Right atrium auricular region (tissue), 2 donors: Measurements from ENCODE around the gene INPP5A. TPM values are rescaled to one million over a fixed set of nuclear protein-coding genes. Genes with fewer than 3 reads are reported as not detected.

ENCODE experiments used
- DNase-seq: peaks from one replicate; pipeline ENCODE4 v3.0.0-alpha.2; 2019; ENCODE audit warnings: low spot score
- H3K27ac ChIP-seq, 2 donors: fragments of 200-600 bp; sonication (generic); 1 replicate in 1 of 2; 2 replicates in 1 of 2; pipeline ENCODE4 v1.5.1; 2016 to 2019
- H3K27me3 ChIP-seq, 2 donors: fragments of 200-600 bp; sonication (generic); one replicate each; pipeline versions ENCODE4 v1.5.1 to v1.6.0; 2017 to 2019
- H3K36me3 ChIP-seq: fragments of 200-600 bp; sonication (generic); one replicate; pipeline ENCODE4 v1.5.1; 2016
- H3K4me1 ChIP-seq, 2 donors: fragments of 200-600 bp; sonication (generic); one replicate each; pipeline versions ENCODE4 v1.5.1 to v1.6.0; 2017 to 2019
- H3K4me3 ChIP-seq, 2 donors: fragments of 200-600 bp; sonication (generic); 1 replicate in 1 of 2; 2 replicates in 1 of 2; pipeline ENCODE4 v1.5.1; 2017 to 2019; ENCODE audit warnings: mild to moderate bottlenecking in 1 of 2, moderate library complexity in 1 of 2
- H3K9me3 ChIP-seq, 2 donors: fragments of 200-600 bp; sonication (generic); one replicate each; pipeline ENCODE4 v1.5.1; 2019
- total RNA-seq, 2 donors: library from RNA; depleted of rRNA; stranded (reverse); fragments of >200 nt; gene quantifications; one replicate each; pipeline ENCODE4 v1.1.0, GENCODE V29; 2016
- TF ChIP-seq, protein P1 (sequence below), 2 donors: fragments of 200-600 bp; sonication (generic); IDR thresholded peaks; one replicate each; pipeline ENCODE4 v1.5.1; 2019; ENCODE audit warnings: antibody characterized with exemption in 2 of 2

The INPP5A gene
- total RNA-seq, 2 donors from 2014 or later = 116 to 143 TPM

DNA sequence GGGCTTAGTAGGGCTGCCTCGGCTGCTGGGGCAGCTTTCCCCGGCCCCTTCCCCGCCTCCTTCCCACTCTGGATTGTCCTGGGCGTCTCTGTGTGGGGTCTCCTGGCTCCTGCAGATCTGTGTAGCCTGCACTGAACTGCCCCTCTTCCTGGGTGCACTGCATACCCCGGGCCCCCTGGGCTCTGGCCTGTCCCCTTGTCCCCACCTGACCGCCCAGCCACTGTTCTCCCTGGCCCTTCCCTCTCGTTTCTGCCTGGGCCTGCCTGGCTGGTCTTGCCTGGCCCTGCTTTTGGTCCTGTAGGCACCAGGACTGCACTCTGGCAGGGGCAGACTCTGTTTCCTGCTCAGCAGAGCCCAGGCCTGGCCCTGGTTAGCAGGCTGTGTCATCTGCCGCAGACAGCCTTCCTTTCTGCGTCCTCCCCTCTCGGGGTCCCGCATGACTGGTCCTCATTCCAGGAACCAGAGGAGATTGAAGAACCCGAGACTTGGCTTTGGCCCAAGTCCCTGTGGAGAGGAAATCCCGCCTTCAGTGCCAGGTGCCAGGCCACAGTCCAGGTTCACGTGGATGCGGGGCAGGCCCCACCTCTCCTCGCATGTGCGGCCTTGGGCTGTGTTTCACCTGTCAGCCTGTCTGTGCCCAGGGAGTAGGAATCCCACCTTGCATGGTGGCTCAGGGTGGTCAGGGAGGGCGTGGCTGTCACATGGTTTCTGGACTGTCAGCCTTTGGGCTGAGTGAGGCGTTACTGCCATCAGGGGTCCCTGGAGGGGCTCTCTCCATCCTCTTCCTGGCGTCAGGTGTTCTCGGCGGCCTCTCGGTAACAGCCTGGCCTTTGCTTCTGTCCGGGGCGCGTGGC, 9.2 kb downstream of the INPP5A start:
- H3K36me3 ChIP-seq = no peaks in the 10 kb centered on the region
- TF ChIP-seq, protein P1, sequence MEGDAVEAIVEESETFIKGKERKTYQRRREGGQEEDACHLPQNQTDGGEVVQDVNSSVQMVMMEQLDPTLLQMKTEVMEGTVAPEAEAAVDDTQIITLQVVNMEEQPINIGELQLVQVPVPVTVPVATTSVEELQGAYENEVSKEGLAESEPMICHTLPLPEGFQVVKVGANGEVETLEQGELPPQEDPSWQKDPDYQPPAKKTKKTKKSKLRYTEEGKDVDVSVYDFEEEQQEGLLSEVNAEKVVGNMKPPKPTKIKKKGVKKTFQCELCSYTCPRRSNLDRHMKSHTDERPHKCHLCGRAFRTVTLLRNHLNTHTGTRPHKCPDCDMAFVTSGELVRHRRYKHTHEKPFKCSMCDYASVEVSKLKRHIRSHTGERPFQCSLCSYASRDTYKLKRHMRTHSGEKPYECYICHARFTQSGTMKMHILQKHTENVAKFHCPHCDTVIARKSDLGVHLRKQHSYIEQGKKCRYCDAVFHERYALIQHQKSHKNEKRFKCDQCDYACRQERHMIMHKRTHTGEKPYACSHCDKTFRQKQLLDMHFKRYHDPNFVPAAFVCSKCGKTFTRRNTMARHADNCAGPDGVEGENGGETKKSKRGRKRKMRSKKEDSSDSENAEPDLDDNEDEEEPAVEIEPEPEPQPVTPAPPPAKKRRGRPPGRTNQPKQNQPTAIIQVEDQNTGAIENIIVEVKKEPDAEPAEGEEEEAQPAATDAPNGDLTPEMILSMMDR (IDR thresholded peaks at IDR 0.05) = no peak
- peaks cover 0 to 78% of the 10 kb centered on the region in 2 donors for H3K4me1 ChIP-seq
- H3K27ac ChIP-seq = no peak overlapping the region
- DNase-seq = no peak
- no peaks in the 10 kb centered on the region for H3K9me3 ChIP-seq
- H3K27me3 ChIP-seq = no peaks in the 10 kb centered on the region
- no peak overlapping the region for H3K4me3 ChIP-seq

DNA sequence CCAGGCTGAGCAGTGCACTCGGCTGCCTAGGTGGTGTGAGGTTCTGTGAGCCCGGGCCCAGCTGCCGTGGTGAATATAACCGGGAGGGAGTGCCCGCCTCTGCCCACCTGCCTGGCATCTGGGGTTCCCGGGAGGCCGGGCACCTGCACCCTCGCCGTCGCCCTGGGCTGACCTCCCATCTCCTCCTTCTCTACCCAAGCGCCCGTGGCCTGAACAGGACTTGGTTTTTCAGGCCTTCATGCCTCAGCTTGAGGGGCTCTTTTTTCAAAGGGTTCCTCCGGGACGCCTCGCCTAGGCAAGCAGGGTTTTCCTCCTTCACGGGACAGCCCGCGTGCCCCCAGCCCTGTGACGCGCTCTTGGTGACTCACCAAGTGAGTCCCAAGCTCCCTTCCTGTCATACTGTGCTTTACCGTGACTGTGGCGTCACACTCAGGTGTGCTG, 9.9 kb downstream of the INPP5A start:
- TF ChIP-seq, protein P1 (IDR thresholded peaks at IDR 0.05) = no peak
- Histone ChIP-seq H3K9me3 (no peaks in the 10 kb centered on the region), H3K27ac (no peak overlapping the region), H3K36me3 (no peaks in the 10 kb centered on the region), H3K4me1 (peaks cover 0 to 73% of the 10 kb centered on the region in 2 donors), H3K27me3 (no peaks in the 10 kb centered on the region), H3K4me3 (no peak overlapping the region)
- DNase-seq = no peak

DNA sequence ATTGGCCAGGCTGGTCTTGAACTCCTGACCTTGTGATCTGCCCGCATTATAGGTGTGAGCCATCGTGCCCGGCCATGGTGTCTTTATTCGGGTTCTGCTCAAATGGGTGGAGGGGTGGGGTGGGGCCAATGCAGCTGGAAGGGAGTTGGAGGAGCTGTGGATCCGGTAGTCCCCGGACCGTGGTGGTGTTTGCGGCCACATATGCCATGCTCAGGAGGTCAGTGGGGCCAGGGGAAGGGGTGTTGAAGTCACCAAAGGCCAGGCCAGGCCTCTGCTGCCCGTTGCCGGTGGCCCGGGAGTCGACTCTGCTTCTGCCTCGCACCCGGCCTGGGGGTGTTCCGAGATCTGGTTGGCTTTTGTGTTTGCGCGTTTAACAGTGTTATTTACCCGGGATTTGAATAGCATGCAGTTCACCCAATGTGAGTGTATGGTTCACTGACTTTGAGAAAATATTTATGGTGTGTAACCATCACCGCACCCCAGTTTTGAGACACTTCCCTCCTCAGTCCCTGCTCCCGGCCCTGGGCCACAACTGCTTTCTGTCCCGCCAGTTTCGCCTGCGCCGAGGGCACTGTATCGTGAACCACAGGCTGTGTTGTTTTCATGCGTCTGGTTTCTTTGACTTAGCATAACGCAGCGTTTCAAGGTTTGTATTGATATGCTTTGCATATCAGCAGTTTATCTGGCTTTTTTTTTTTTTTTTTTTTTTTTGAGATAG, 10.7 kb downstream of the INPP5A start:
- H3K4me3 ChIP-seq = no peak overlapping the region
- no peaks in the 10 kb centered on the region for H3K9me3 ChIP-seq
- no peak for DNase-seq
- H3K27me3 ChIP-seq = no peaks in the 10 kb centered on the region
- no peaks in the 10 kb centered on the region for H3K36me3 ChIP-seq
- TF ChIP-seq, protein P1 (IDR thresholded peaks at IDR 0.05) = no peak
- peaks cover 0 to 68% of the 10 kb centered on the region in 2 donors for H3K4me1 ChIP-seq
- H3K27ac ChIP-seq = no peak overlapping the region

DNA sequence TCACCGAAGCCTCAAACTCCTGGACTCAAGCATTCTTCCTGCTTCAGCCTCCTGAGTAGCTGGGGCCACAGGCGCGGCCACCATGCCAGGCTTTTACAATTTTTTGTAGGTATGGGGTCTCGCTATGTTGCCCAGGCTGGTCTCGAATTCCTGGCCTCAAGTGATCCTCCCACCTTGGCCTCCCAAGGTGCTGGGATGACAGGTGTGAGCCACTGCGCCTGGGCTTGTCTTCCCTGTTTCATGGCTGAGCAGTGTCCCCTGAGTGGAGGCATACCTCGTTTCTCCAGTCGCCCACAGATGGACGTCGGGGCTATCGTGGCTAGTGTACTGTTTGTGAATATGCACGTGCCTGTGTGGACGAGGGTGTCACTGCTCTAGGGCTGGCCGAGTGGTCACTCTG, 11.3 kb downstream of the INPP5A start:
- H3K36me3 ChIP-seq = no peaks in the 10 kb centered on the region
- H3K4me1 ChIP-seq = peaks cover 0 to 67% of the 10 kb centered on the region in 2 donors
- TF ChIP-seq, protein P1 (IDR thresholded peaks at IDR 0.05) = no peak
- H3K27ac ChIP-seq = no peak overlapping the region
- no peak for DNase-seq
- H3K4me3 ChIP-seq = no peak overlapping the region
- H3K27me3 ChIP-seq = no peaks in the 10 kb centered on the region
- no peaks in the 10 kb centered on the region for H3K9me3 ChIP-seq

DNA sequence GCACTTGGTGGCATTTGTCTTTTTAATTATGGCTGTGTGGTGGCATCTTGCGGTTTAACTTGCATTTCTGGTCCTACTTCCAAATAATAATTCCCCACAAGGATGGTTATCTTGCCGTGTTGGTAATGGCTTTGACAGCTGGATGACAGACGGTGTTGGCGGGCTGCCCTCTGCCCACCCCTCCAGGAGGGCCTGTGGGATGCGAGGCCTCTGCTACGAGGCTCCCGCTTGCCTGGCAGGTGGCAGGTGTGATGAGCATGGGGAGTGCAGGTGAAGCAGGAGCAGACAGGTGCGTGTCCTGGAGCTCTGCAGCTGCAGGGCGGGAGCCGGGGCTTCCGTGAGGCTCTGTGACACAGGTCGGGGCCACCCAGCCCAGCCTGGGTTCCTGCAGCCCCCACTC, 11.8 kb downstream of the INPP5A start:
- Histone ChIP-seq H3K4me3 (no peak overlapping the region), H3K4me1 (peaks cover 0 to 62% of the 10 kb centered on the region in 2 donors), H3K27me3 (no peaks in the 10 kb centered on the region), H3K9me3 (no peaks in the 10 kb centered on the region), H3K27ac (no peak overlapping the region), H3K36me3 (no peaks in the 10 kb centered on the region)
- TF ChIP-seq, protein P1 (IDR thresholded peaks at IDR 0.05) = no peak
- DNase-seq = no peak
